Measurements from ENCODE around the gene KIR3DL3. TPM values are rescaled to one million over a fixed set of nuclear protein-coding genes. Genes with fewer than 3 reads are reported as not detected.
"Not testable (repeated sequence)": the region's sequence is repeated elsewhere in the genome, so short reads cannot be mapped to it uniquely, and the experiment has no call there.

KIR3DL3 gene
- total RNA-seq, 2 donors from 2014 or later = not detected

DNA sequence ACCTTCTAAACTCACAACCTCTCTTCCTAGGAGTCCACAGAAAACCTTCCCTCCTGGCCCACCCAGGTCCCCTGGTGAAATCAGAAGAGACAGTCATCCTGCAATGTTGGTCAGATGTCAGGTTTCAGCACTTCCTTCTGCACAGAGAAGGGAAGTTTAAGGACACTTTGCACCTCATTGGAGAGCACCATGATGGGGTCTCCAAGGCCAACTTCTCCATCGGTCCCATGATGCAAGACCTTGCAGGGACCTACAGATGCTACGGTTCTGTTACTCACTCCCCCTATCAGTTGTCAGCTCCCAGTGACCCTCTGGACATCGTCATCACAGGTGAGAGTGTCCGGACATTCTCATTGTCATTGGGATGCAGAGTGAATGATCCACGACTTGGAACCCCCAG lies 17.7 kb downstream of the KIR3DL3 start:
- not testable (repeated sequence) for H3K27me3 Mint-ChIP-seq; H3K4me1 Mint-ChIP-seq; H3K36me3 Mint-ChIP-seq (ENCODE audit: low read depth); H3K9me3 ChIP-seq (ENCODE audit: control insufficient read depth, low read length, poor library complexity, severe bottlenecking); DNase-seq; H3K27ac Mint-ChIP-seq; ATAC-seq; H3K4me3 Mint-ChIP-seq

GRCh38 chr19:54744080-54744479 lies 19.8 kb downstream of the KIR3DL3 start:
- H3K4me3 Mint-ChIP-seq, H3K4me1 Mint-ChIP-seq, ATAC-seq: not testable (repeated sequence)

GRCh38 chr19:54747614-54748322 lies 23.5 kb downstream of the KIR3DL3 start:
- not testable (repeated sequence) for H3K4me3 Mint-ChIP-seq; DNase-seq; H3K4me1 Mint-ChIP-seq; H3K9me3 ChIP-seq (ENCODE audit: control insufficient read depth, low read length, poor library complexity, severe bottlenecking); H3K27me3 Mint-ChIP-seq; H3K27ac Mint-ChIP-seq; H3K36me3 Mint-ChIP-seq (ENCODE audit: low read depth); ATAC-seq

More at GRCh38 chr19:54744080-54744479, 19.8 kb downstream of the KIR3DL3 start:
- H3K36me3 Mint-ChIP-seq (ENCODE audit: low read depth); H3K9me3 ChIP-seq (ENCODE audit: control insufficient read depth, low read length, poor library complexity, severe bottlenecking); DNase-seq; H3K27ac Mint-ChIP-seq; H3K27me3 Mint-ChIP-seq: not testable (repeated sequence)

- not testable (repeated sequence) for H3K27me3 Mint-ChIP-seq, H3K27ac Mint-ChIP-seq
These were observed 26.0 kb downstream of the KIR3DL3 start for GRCh38 chr19:54750276-54750675.

DNA sequence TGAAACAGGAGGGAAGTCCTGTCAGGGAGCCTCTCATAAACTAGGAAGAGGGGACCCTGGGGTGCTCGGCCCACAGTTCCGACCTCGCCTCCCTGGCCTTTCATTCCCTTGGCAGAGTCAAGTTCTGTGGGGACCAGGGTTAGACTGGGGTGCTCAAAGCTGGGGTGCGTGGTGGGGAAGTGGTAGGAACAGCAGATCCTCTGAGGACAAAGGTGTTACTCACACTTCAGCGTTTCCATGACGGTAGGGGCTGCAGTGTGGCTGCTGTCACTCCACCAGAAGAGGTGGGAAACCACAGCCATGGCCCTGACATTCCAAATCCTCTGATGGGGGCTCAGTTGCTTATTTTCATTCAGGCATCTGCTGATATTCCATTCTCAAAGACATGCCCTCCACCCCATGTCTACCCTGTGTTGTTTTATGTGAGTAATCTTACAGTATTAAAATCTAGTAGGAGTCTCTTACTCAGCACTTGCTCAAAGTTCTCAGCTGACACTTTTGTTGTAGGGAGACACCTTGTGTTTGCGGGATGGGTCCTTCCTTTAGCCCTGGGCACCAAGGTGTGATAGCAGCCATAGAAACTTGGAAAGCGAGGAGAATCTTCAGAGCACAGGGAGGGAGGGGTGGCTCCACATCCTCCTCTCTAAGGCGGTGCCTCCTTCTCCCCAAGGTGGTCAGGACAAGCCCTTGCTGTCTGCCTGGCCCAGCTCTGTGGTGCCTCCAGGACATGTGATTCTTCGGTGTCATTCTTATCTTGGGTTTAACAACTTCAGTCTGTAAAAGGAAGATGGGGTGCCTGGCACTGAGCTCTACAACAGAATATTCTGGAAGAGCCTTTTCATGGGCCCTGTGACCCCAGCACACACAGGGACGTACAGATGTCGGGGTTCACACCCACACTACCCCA lies 32.2 kb downstream of the KIR3DL3 start:
- not testable (repeated sequence) for H3K27ac Mint-ChIP-seq; H3K4me3 Mint-ChIP-seq; H3K4me1 Mint-ChIP-seq; H3K36me3 Mint-ChIP-seq (ENCODE audit: low read depth); H3K27me3 Mint-ChIP-seq; DNase-seq; H3K9me3 ChIP-seq (ENCODE audit: control insufficient read depth, low read length, poor library complexity, severe bottlenecking); ATAC-seq

More at GRCh38 chr19:54750276-54750675, 26.0 kb downstream of the KIR3DL3 start:
- H3K4me1 Mint-ChIP-seq; H3K4me3 Mint-ChIP-seq; H3K36me3 Mint-ChIP-seq (ENCODE audit: low read depth); DNase-seq; H3K9me3 ChIP-seq (ENCODE audit: control insufficient read depth, low read length, poor library complexity, severe bottlenecking); ATAC-seq: not testable (repeated sequence)

DNA sequence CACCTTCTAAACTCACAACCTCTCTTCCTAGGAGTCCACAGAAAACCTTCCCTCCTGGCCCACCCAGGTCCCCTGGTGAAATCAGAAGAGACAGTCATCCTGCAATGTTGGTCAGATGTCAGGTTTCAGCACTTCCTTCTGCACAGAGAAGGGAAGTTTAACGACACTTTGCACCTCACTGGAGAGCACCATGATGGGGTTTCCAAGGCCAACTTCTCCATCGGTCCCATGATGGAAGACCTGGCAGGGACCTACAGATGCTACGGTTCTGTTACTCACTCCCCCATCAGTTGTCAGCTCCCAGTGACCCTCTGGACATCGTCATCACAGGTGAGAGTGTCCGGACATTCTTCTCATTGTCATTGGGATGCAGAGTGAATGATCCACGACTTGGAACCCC lies 34.3 kb downstream of the KIR3DL3 start:
- H3K4me3 Mint-ChIP-seq; H3K27ac Mint-ChIP-seq; H3K9me3 ChIP-seq (ENCODE audit: control insufficient read depth, low read length, poor library complexity, severe bottlenecking); H3K4me1 Mint-ChIP-seq; H3K27me3 Mint-ChIP-seq; H3K36me3 Mint-ChIP-seq (ENCODE audit: low read depth); DNase-seq; ATAC-seq: not testable (repeated sequence)

DNA sequence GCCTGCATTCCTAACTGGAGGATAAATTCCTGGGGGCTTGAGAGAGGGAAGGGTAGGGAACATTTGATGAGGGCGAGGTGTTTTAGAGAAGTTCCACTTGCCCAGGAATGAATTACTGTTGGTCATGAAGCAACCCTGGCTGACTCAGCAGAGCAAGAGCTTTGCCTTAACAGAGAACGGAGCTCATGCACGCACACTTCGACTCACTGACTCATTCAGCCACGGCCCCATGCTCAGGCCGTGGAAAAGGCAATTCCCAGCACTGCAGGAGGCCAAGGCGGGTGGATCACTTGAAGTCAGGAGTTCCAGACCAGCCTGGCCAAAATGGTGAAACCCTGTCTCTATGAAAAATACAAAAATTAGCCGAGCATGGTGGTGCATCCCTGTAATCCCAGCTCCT lies 40.0 kb downstream of the KIR3DL3 start:
- H3K27me3 Mint-ChIP-seq; H3K4me1 Mint-ChIP-seq; H3K4me3 Mint-ChIP-seq; H3K36me3 Mint-ChIP-seq (ENCODE audit: low read depth); H3K27ac Mint-ChIP-seq; ATAC-seq; DNase-seq; H3K9me3 ChIP-seq (ENCODE audit: control insufficient read depth, low read length, poor library complexity, severe bottlenecking): not testable (repeated sequence)

DNA sequence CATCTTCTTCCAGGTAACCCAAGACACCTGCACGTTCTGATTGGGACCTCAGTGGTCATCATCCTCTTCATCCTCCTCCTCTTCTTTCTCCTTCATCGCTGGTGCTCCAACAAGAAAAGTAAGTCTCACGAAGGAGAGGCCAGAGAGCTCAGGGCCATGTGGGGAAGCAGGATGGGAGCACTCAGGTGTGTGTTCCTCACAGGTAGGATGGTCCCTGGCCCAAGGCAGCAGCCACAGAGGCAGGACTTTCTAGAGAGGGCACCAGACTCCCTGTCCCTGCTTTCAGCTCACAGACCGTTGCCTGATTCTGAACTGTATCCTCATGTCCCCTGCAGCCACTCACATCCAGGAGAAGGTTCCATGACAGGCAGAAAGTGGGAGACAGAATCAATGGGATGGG lies 42.2 kb downstream of the KIR3DL3 start:
- H3K36me3 Mint-ChIP-seq (ENCODE audit: low read depth); ATAC-seq; H3K27me3 Mint-ChIP-seq; DNase-seq; H3K9me3 ChIP-seq (ENCODE audit: control insufficient read depth, low read length, poor library complexity, severe bottlenecking); H3K4me1 Mint-ChIP-seq; H3K27ac Mint-ChIP-seq; H3K4me3 Mint-ChIP-seq: not testable (repeated sequence)

DNA sequence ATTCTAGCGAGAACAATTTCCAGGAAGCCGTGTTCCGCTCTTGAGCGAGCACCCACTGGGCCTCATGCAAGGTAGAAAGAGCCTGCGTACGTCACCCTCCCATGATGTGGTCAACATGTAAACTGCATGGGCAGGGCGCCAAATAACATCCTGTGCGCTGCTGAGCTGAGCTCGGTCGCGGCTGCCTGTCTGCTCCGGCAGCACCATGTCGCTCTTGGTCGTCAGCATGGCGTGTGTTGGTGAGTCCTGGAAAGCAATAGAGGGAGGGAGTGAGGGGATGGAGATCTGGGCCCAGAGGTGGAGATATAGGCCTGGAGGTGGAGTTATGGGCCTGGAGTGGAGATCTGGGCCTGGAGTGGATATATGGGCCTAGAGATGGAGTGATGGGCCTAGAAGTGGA lies 45.4 kb downstream of the KIR3DL3 start, which contains the start of gene KIR2DL1:
Gene KIR2DL1 (plus strand): TSS at position 148 of the 400 bp plus-strand sequence. CDS start 58 bp downstream, at position 206.
- H3K36me3 Mint-ChIP-seq (ENCODE audit: low read depth); H3K9me3 ChIP-seq (ENCODE audit: control insufficient read depth, low read length, poor library complexity, severe bottlenecking); H3K4me3 Mint-ChIP-seq; H3K4me1 Mint-ChIP-seq; H3K27ac Mint-ChIP-seq; ATAC-seq; DNase-seq; H3K27me3 Mint-ChIP-seq: not testable (repeated sequence)

GRCh38 chr19:54770511-54770910 lies 46.3 kb downstream of the KIR3DL3 start:
- not testable (repeated sequence) for H3K36me3 Mint-ChIP-seq (ENCODE audit: low read depth); H3K27me3 Mint-ChIP-seq; H3K4me1 Mint-ChIP-seq; H3K9me3 ChIP-seq (ENCODE audit: control insufficient read depth, low read length, poor library complexity, severe bottlenecking); H3K27ac Mint-ChIP-seq; H3K4me3 Mint-ChIP-seq; DNase-seq; ATAC-seq

DNA sequence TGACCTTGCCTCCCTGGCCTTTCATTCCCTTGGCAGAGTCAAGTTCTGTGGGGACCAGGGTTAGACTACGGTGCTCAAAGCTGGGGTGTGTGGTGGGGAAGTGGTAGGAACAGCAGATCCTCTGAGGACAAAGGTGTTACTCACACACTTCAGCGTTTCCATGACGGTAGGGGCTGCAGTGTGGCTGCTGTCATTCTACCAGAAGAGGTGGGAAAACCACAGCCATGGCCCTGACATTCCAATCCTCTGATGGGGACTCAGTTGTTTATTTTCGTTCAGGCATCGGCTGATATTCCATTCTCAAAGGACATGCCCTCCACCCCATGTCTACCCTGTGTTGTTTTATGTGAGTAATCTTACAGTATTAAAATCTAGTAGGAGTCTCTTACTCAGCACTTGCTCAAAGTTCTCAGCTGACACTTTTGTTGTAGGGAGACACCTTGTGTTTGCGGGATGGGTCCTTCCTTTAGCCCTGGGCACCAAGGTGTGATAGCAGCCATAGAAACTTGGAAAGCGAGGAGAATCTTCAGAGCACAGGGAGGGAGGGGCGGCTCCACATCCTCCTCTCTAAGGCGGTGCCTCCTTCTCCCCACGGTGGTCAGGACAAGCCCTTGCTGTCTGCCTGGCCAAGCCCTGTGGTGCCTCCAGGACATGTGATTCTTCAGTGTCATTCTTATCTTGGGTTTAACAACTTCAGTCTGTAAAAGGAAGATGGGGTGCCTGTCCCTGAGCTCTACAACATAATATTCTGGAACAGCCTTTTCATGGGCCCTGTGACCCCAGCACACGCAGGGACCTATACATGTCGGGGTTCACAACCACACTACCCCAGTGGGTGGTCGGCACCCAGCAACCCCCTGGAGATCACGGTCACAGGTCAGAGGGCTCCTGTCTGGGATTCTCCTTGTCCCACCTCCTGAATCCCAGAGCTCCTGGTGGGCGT lies 47.0 kb downstream of the KIR3DL3 start:
- H3K9me3 ChIP-seq (ENCODE audit: control insufficient read depth, low read length, poor library complexity, severe bottlenecking); H3K27me3 Mint-ChIP-seq; DNase-seq; H3K4me3 Mint-ChIP-seq; H3K27ac Mint-ChIP-seq; ATAC-seq; H3K36me3 Mint-ChIP-seq (ENCODE audit: low read depth); H3K4me1 Mint-ChIP-seq: not testable (repeated sequence)

GRCh38 chr19:54772666-54773065 lies 48.4 kb downstream of the KIR3DL3 start:
- H3K27me3 Mint-ChIP-seq; DNase-seq; ATAC-seq; H3K9me3 ChIP-seq (ENCODE audit: control insufficient read depth, low read length, poor library complexity, severe bottlenecking); H3K36me3 Mint-ChIP-seq (ENCODE audit: low read depth); H3K4me1 Mint-ChIP-seq; H3K27ac Mint-ChIP-seq; H3K4me3 Mint-ChIP-seq: not testable (repeated sequence)
